T-helper 2 cell treated with Interferon-gamma antibody and Interleukin-4, amounts not matched to agents 100 ng/mL and 5 ng/mL, for 36 hours (primary cell): ENCODE results near the gene TAF4. TPM values are rescaled to one million over a fixed set of nuclear protein-coding genes. Genes with fewer than 3 reads are reported as not detected.

Experiments used
- intact Hi-C: fragments of 100-400 bp; cut with micrococcal nuclease; formaldehyde crosslinking; loops from one replicate; pipeline ENCODE4 v1.15.1; 2023
- total RNA-seq: library from RNA; stranded (reverse); gene quantifications from 2 replicates; pipeline ENCODE4 v1.2.3, GENCODE V29; 2022

Gene TAF4
- total RNA-seq, 1 donor from 2014 or later, result 23.7 TPM

- intact Hi-C loops, result no loop called here
Measured at GRCh38 chr20:61965606-61966491, 99.8 kb downstream of the TAF4 start.

GRCh38 chr20:61964675-61965605, 100.7 kb downstream of the TAF4 start:
- intact Hi-C loops, result no loop called here

GRCh38 chr20:61963885-61964674, 101.6 kb downstream of the TAF4 start:
- intact Hi-C loops, result no loop called here

- intact Hi-C loops, result no loop called here
Measured at GRCh38 chr20:61963149-61963548, 102.5 kb downstream of the TAF4 start.

GRCh38 chr20:61960836-61961235, 104.8 kb downstream of the TAF4 start:
- intact Hi-C loops, result no loop called here

- intact Hi-C loops, result no loop called here
Measured at GRCh38 chr20:61958773-61959700, 106.6 kb downstream of the TAF4 start.

- intact Hi-C loops, result no loop called here
Measured at GRCh38 chr20:61957961-61958715, 107.5 kb downstream of the TAF4 start.

GRCh38 chr20:61956396-61957342, 109.0 kb downstream of the TAF4 start:
- intact Hi-C loops, result no loop called here

- intact Hi-C loops, result no loop called here
Measured at GRCh38 chr20:61955668-61956395, 109.8 kb downstream of the TAF4 start.

GRCh38 chr20:61954276-61955021, 111.2 kb downstream of the TAF4 start:
- intact Hi-C loops, result no loop called here

GRCh38 chr20:61953037-61954021, 112.4 kb downstream of the TAF4 start:
- intact Hi-C loops, result no loop called here

- intact Hi-C loops, result no loop called here
Measured at GRCh38 chr20:61951695-61952533, 113.8 kb downstream of the TAF4 start.

GRCh38 chr20:61950641-61951071, 115.0 kb downstream of the TAF4 start:
- intact Hi-C loops, result no loop called here

- intact Hi-C loops, result no loop called here
Measured at GRCh38 chr20:61949714-61950640, 115.7 kb downstream of the TAF4 start.
